PC-9 (cell line): ENCODE measurements around the gene AAR2. TPM values are rescaled to one million over a fixed set of nuclear protein-coding genes. Genes with fewer than 3 reads are reported as not detected.

ENCODE experiments used
- BruUV-seq: library from RNA; stranded (reverse); fragments of 400-500 nt; replicated peaks from 2 replicates; lab custom pipeline; 2021; lab: Mats Ljungman, UMichigan
- CTCF ChIA-PET: fragments of 300-600 bp; sonication (Branson Sonifier 250); formaldehyde crosslinking; loops from one replicate; lab custom pipeline; 2022; ENCODE audit warnings: antibody characterized with exemption; lab: Charles Lee
- POLR2A ChIA-PET: fragments of 300-600 bp; sonication (Branson Sonifier 250); formaldehyde crosslinking; loops from one replicate; lab custom pipeline; 2022; ENCODE audit warnings: antibody characterized with exemption; ENCODE audit not compliant: unreplicated experiment; lab: Charles Lee
- DNase-seq, 2 experiments: peaks; one replicate each; pipeline versions ENCODE4 v3.0.0 to v3.0.0-alpha.2; 2015 to 2022; ENCODE audit warnings: mixed read lengths in 1 of 2
- H2AFZ ChIP-seq: fragments of 200-600 bp; sonication (generic); 2 replicates; pipeline ENCODE4 v1.8.1; 2017; ENCODE audit warnings: antibody characterized with exemption
- H3F3A ChIP-seq: fragments of 200-600 bp; sonication (generic); 2 replicates; pipeline ENCODE4 v1.8.1; 2017; ENCODE audit warnings: antibody characterized with exemption, mild to moderate bottlenecking, low read depth; ENCODE audit not compliant: insufficient read depth
- H3K27ac ChIP-seq: fragments of 200-600 bp; sonication (generic); 2 replicates; pipeline ENCODE4 v1.6.1; 2016; ENCODE audit warnings: mixed run types
- H3K27me3 ChIP-seq: fragments of 200-600 bp; sonication (generic); 2 replicates; pipeline ENCODE4 v1.6.1; 2016; ENCODE audit warnings: low read depth, mixed run types; ENCODE audit not compliant: insufficient read depth
- H3K36me3 ChIP-seq: fragments of 200-600 bp; sonication (generic); 2 replicates; pipeline ENCODE4 v1.6.1; 2016; ENCODE audit warnings: low read depth, mixed run types
- H3K4me1 ChIP-seq: fragments of 200-600 bp; sonication (generic); replicated peaks from 2 replicates; pipeline ENCODE4 v1.6.1; 2016; ENCODE audit warnings: mixed run types; ENCODE audit not compliant: insufficient read depth
- H3K4me2 ChIP-seq: fragments of 200-600 bp; sonication (generic); 2 replicates; pipeline ENCODE4 v1.6.1; 2017; ENCODE audit warnings: mixed run types
- H3K4me3 ChIP-seq: fragments of 200-600 bp; sonication (generic); 2 replicates; pipeline ENCODE4 v1.6.1; 2016; ENCODE audit warnings: mixed run types
- H3K79me2 ChIP-seq: fragments of 200-600 bp; sonication (generic); 2 replicates; pipeline ENCODE4 v1.6.1; 2017; ENCODE audit warnings: low read depth, mixed run types
- H3K9me2 ChIP-seq: fragments of 200-600 bp; sonication (generic); 2 replicates; pipeline ENCODE4 v1.8.1; 2017; ENCODE audit warnings: mild to moderate bottlenecking; ENCODE audit not compliant: insufficient read depth
- H3K9me3 ChIP-seq: fragments of 200-600 bp; sonication (generic); 2 replicates; pipeline ENCODE4 v1.8.1; 2016; ENCODE audit warnings: low read depth; ENCODE audit not compliant: insufficient read depth
- H4K20me1 ChIP-seq: fragments of 200-600 bp; sonication (generic); 2 replicates; pipeline ENCODE4 v1.8.1; 2017; ENCODE audit not compliant: insufficient read depth
- CTCF ChIP-seq: fragments of 200-600 bp; sonication (generic); conservative IDR thresholded peaks from 2 replicates; pipeline ENCODE4 v1.6.1; 2017; ENCODE audit warnings: mixed run types, antibody characterized with exemption, mild to moderate bottlenecking, moderate library complexity
- EZH2 ChIP-seq: fragments of 200-600 bp; sonication (generic); IDR thresholded peaks from 2 replicates; pipeline ENCODE4 v1.8.0; 2017; ENCODE audit warnings: antibody characterized with exemption, low read depth
- intact Hi-C: fragments of 100-400 bp; cut with micrococcal nuclease; formaldehyde crosslinking; loops from one replicate; pipeline ENCODE4 v1.10.0; 2022; ENCODE audit not compliant: unreplicated experiment
- total RNA-seq: library from RNA; stranded (reverse); gene quantifications from 2 replicates; pipeline ENCODE4 v1.2.3, GENCODE V29; 2021

Gene AAR2
- total RNA-seq, 1 experiment from 2014 or later, result 25.7 TPM

GRCh38 chr20:36304786-36305495 lies 68.7 kb downstream of the AAR2 start:
- H3K4me2 ChIP-seq, result no peak overlapping the region
- H3K27me3 ChIP-seq, result peaks cover 54% of the 10 kb centered on the region
- BruUV-seq, result no TSS peak

GRCh38 chr20:36305602-36306551 lies 69.6 kb downstream of the AAR2 start, which contains the start of gene DLGAP4:
Gene DLGAP4 (plus strand): TSS chr20:36306339. CDS start chr20:36431718, 125,379 bp downstream.
- ChIA-PET POLR2A (no interaction called here), CTCF (no interaction called here)
- no peaks in the 10 kb centered on the region for H3F3A ChIP-seq
- H3K4me2 ChIP-seq, result no peak within 1 kb of the TSS
- H3K36me3 ChIP-seq, result no peaks in the 10 kb centered on the region
- no peak within 1 kb of the TSS for H2AFZ ChIP-seq
- no peaks in the 10 kb centered on the region for H4K20me1 ChIP-seq
- intact Hi-C loops, result no loop called here
- no peak within 1 kb of the TSS for H3K27ac ChIP-seq
- no peak for DNase-seq
- BruUV-seq, result no TSS peak
- peaks cover 57% of the 10 kb centered on the region for H3K27me3 ChIP-seq
- no peak within 1 kb of the TSS for H3K4me3 ChIP-seq
- H3K9me2 ChIP-seq, result no peaks in the 10 kb centered on the region
- no peaks in the 10 kb centered on the region for H3K79me2 ChIP-seq
- TF ChIP-seq EZH2 (no peak), CTCF (no peak)
- no peaks in the 10 kb centered on the region for H3K4me1 ChIP-seq
- no peaks in the 10 kb centered on the region for H3K9me3 ChIP-seq

More at GRCh38 chr20:36304786-36305495, 68.7 kb downstream of the AAR2 start:
- Histone ChIP-seq H2AFZ (no peak overlapping the region), H3K36me3 (no peaks in the 10 kb centered on the region), H3K4me1 (no peaks in the 10 kb centered on the region), H3K9me2 (no peaks in the 10 kb centered on the region), H3F3A (no peaks in the 10 kb centered on the region), H3K9me3 (no peaks in the 10 kb centered on the region), H3K4me3 (no peak overlapping the region), H3K27ac (no peak overlapping the region), H4K20me1 (no peaks in the 10 kb centered on the region), H3K79me2 (no peaks in the 10 kb centered on the region)
- ChIA-PET CTCF (no interaction called here), POLR2A (no interaction called here)
- DNase-seq, result no peak
- TF ChIP-seq CTCF (no peak), EZH2 (no peak)
- intact Hi-C loops, result no loop called here

Other genes with a start within 250 kb of the AAR2 start
- gene EPB41L1, start 81.7 kb upstream of the AAR2 start, total RNA-seq, result 134 and 141 TPM in 2 replicates
- 62.6 and 63.0 TPM in 2 replicates for gene DLGAP4, start 69.9 kb downstream of the AAR2 start, total RNA-seq